OCI-LY3 (cell line): Measurements from ENCODE around the gene MRPL28.
"Not testable (repeated sequence)": the region's sequence is repeated elsewhere in the genome, so short reads cannot be mapped to it uniquely, and the experiment has no call there.

Experiments used
- H2AFZ ChIP-seq: fragments of 200-600, 300-600 bp; shearing (Covaris generic); 2 replicates; pipeline ENCODE4 v1.6.0; 2014; ENCODE audit warnings: antibody characterized with exemption, low read depth, low read length
- H3K27ac ChIP-seq: fragments of 200-600, 300-600 bp; sonication (generic); 2 replicates; pipeline ENCODE4 v1.5.1; 2014; ENCODE audit warnings: mild to moderate bottlenecking, low read length, moderate library complexity, mixed read lengths
- H3K27me3 ChIP-seq: fragments of 200-600, 300-600 bp; sonication (generic); 2 replicates; pipeline ENCODE4 v1.6.1; 2014; ENCODE audit warnings: low read depth, low read length, mixed read lengths
- H3K36me3 ChIP-seq: fragments of 200-600, 300-600 bp; sonication (generic); replicated peaks from 2 replicates; pipeline ENCODE3; 2014; ENCODE audit warnings: low read depth, low read length, mixed read lengths
- H3K4me1 ChIP-seq: fragments of 300-600, 200-600 bp; sonication (generic); 2 replicates; pipeline ENCODE4 v1.6.1; 2014; ENCODE audit warnings: low read length, mixed read lengths
- H3K4me2 ChIP-seq: fragments of 200-600, 300-600 bp; sonication (generic); 2 replicates; pipeline ENCODE4 v1.6.1; 2014; ENCODE audit warnings: low read length, mixed read lengths
- H3K4me3 ChIP-seq: fragments of 300-600, 200-600 bp; sonication (generic); 2 replicates; pipeline ENCODE4 v1.5.1; 2014; ENCODE audit warnings: antibody characterized with exemption, mild to moderate bottlenecking, low read length, moderate library complexity
- H3K79me2 ChIP-seq: fragments of 300-600, 200-600 bp; shearing (Covaris generic); 2 replicates; pipeline ENCODE4 v1.6.1; 2014; ENCODE audit warnings: mild to moderate bottlenecking, low read length, mixed read lengths
- H3K9ac ChIP-seq: fragments of 300-600, 200-600 bp; shearing (Covaris generic); 2 replicates; pipeline ENCODE4 v1.6.0; 2014; ENCODE audit warnings: mild to moderate bottlenecking, low read length, moderate library complexity
- H3K9me3 ChIP-seq: fragments of 200-600, 300-600 bp; shearing (Covaris generic); 2 replicates; pipeline ENCODE4 v1.6.1; 2014; ENCODE audit warnings: low read length, mixed read lengths; ENCODE audit not compliant: insufficient read depth
- H4K20me1 ChIP-seq: fragments of 200-600, 300-600 bp; sonication (generic); 2 replicates; pipeline ENCODE4 v1.6.1; 2016; ENCODE audit warnings: low read length, mixed read lengths; ENCODE audit not compliant: insufficient read depth
- CTCF ChIP-seq: fragments of 200-600, 300-600 bp; sonication (generic); IDR thresholded peaks from 2 replicates; pipeline ENCODE4 v1.5.1; 2014; ENCODE audit warnings: antibody characterized with exemption, low read length, low read depth
- EZH2phosphoT487 ChIP-seq: fragments of 200-600 bp; shearing (Covaris generic); IDR thresholded peaks from 2 replicates; pipeline ENCODE4 v1.6.1; 2018; ENCODE audit warnings: antibody characterized with exemption, mixed run types, low read depth

MRPL28 gene

GRCh38 chr16:336269-336668 lies 34.1 kb downstream of the MRPL28 start:
- Histone ChIP-seq H3K36me3 (no peaks in the 10 kb centered on the region), H2AFZ (no peak overlapping the region), H3K27me3 (no peaks in the 10 kb centered on the region), H3K4me3 (no peak overlapping the region), H3K9ac (no peak overlapping the region), H3K79me2 (peaks cover 81% of the 10 kb centered on the region), H3K27ac (no peak overlapping the region), H3K4me2 (no peak overlapping the region), H3K9me3 (no peaks in the 10 kb centered on the region), H4K20me1 (peaks cover 47% of the 10 kb centered on the region), H3K4me1 (no peaks in the 10 kb centered on the region)
- TF ChIP-seq EZH2phosphoT487, result no peak
- TF ChIP-seq CTCF, result no peak

- not testable (repeated sequence) for H3K4me3 ChIP-seq, H3K9me3 ChIP-seq, H3K27me3 ChIP-seq, H3K4me1 ChIP-seq, H3K36me3 ChIP-seq, H3K27ac ChIP-seq, H3K9ac ChIP-seq, H3K4me2 ChIP-seq, H2AFZ ChIP-seq
- peaks cover 79% of the 10 kb centered on the region for H3K79me2 ChIP-seq
- H4K20me1 ChIP-seq, result peaks cover 47% of the 10 kb centered on the region
Observed at GRCh38 chr16:334861-335632, 35.3 kb downstream of the MRPL28 start.

GRCh38 chr16:334164-334832 lies 36.0 kb downstream of the MRPL28 start:
- H3K36me3 ChIP-seq, H3K9me3 ChIP-seq, H3K4me3 ChIP-seq, H3K27me3 ChIP-seq, H2AFZ ChIP-seq, H3K4me1 ChIP-seq, H3K9ac ChIP-seq, H3K4me2 ChIP-seq, H3K27ac ChIP-seq: not testable (repeated sequence)
- H4K20me1 ChIP-seq, result peaks cover 42% of the 10 kb centered on the region
- peaks cover 72% of the 10 kb centered on the region for H3K79me2 ChIP-seq

GRCh38 chr16:333406-334094 lies 36.8 kb downstream of the MRPL28 start:
- Histone ChIP-seq H3K4me3 (no peak overlapping the region), H3K4me1 (no peaks in the 10 kb centered on the region), H3K36me3 (no peaks in the 10 kb centered on the region), H3K27ac (no peak overlapping the region), H3K9ac (no peak overlapping the region), H4K20me1 (peaks cover 40% of the 10 kb centered on the region), H3K9me3 (no peaks in the 10 kb centered on the region), H3K27me3 (no peaks in the 10 kb centered on the region), H2AFZ (no peak overlapping the region), H3K4me2 (no peak overlapping the region), H3K79me2 (peaks cover 72% of the 10 kb centered on the region)
- TF ChIP-seq EZH2phosphoT487, result no peak
- TF ChIP-seq CTCF, result no peak

- not testable (repeated sequence) for H3K4me2 ChIP-seq, H3K9me3 ChIP-seq, H2AFZ ChIP-seq, H3K4me3 ChIP-seq, H3K27me3 ChIP-seq, H3K27ac ChIP-seq, H3K4me1 ChIP-seq, H3K9ac ChIP-seq, H3K36me3 ChIP-seq
- Histone ChIP-seq H3K79me2 (peaks cover 58% of the 10 kb centered on the region), H4K20me1 (peaks cover 36% of the 10 kb centered on the region)
Observed at GRCh38 chr16:331181-331814, 39.0 kb downstream of the MRPL28 start.
